Type B pancreatic cell (in vitro differentiated cells): Measurements from ENCODE around the gene NYAP1. TPM values are rescaled to one million over a fixed set of nuclear protein-coding genes. Genes with fewer than 3 reads are reported as not detected.

ENCODE experiments used
- DNase-seq: peaks from one replicate; pipeline ENCODE4 v3.0.0; 2021; ENCODE audit warnings: mixed read lengths; ENCODE audit not compliant: unreplicated experiment; ENCODE audit errors: extremely low spot score
- H3K27ac Mint-ChIP-seq: 2 replicates; pipeline ENCODE4 v1.8.0; 2021; ENCODE audit warnings: mild to moderate bottlenecking, mixed read lengths
- H3K27me3 Mint-ChIP-seq: 2 replicates; pipeline ENCODE4 v1.8.0; 2021; ENCODE audit warnings: mixed read lengths
- H3K36me3 Mint-ChIP-seq: 2 replicates; pipeline ENCODE4 v1.8.0; 2021; ENCODE audit warnings: mixed read lengths
- H3K4me1 Mint-ChIP-seq: one replicate; pipeline ENCODE4 v1.8.0; 2021; ENCODE audit warnings: mixed read lengths; ENCODE audit not compliant: unreplicated experiment
- H3K4me3 Mint-ChIP-seq: 2 replicates; pipeline ENCODE4 v1.8.0; 2021; ENCODE audit warnings: mild to moderate bottlenecking, mixed read lengths
- H3K9me3 Mint-ChIP-seq: 2 replicates; pipeline ENCODE4 v1.8.0; 2021; ENCODE audit warnings: mixed read lengths
- total RNA-seq: library from RNA; stranded (reverse); gene quantifications from 2 replicates; pipeline ENCODE4 v1.2.1, GENCODE V29; 2021; ENCODE audit warnings: low replicate concordance
- TF ChIP-seq, protein P1 (sequence below): fragments of 200-600 bp; sonication (generic); conservative IDR thresholded peaks from 2 replicates; pipeline ENCODE4 v1.5.0; 2021; ENCODE audit warnings: antibody characterized with exemption, mild to moderate bottlenecking

Gene NYAP1
- total RNA-seq, 1 donor from 2014 or later = 6.3 TPM

- TF ChIP-seq, protein P1, sequence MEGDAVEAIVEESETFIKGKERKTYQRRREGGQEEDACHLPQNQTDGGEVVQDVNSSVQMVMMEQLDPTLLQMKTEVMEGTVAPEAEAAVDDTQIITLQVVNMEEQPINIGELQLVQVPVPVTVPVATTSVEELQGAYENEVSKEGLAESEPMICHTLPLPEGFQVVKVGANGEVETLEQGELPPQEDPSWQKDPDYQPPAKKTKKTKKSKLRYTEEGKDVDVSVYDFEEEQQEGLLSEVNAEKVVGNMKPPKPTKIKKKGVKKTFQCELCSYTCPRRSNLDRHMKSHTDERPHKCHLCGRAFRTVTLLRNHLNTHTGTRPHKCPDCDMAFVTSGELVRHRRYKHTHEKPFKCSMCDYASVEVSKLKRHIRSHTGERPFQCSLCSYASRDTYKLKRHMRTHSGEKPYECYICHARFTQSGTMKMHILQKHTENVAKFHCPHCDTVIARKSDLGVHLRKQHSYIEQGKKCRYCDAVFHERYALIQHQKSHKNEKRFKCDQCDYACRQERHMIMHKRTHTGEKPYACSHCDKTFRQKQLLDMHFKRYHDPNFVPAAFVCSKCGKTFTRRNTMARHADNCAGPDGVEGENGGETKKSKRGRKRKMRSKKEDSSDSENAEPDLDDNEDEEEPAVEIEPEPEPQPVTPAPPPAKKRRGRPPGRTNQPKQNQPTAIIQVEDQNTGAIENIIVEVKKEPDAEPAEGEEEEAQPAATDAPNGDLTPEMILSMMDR = no peak
- DNase-seq = no peak
- Mint-ChIP-seq H3K27me3 (no peaks in the 10 kb centered on the region), H3K4me1 (peaks cover 13% of the 10 kb centered on the region), H3K36me3 (no peaks in the 10 kb centered on the region), H3K9me3 (no peaks in the 10 kb centered on the region), H3K4me3 (peak overlapping the region; percentile 39), H3K27ac (peak overlapping the region; percentile 56)
These were observed 10.8 kb upstream of the NYAP1 start for GRCh38 chr7:100472854-100473499.

DNA sequence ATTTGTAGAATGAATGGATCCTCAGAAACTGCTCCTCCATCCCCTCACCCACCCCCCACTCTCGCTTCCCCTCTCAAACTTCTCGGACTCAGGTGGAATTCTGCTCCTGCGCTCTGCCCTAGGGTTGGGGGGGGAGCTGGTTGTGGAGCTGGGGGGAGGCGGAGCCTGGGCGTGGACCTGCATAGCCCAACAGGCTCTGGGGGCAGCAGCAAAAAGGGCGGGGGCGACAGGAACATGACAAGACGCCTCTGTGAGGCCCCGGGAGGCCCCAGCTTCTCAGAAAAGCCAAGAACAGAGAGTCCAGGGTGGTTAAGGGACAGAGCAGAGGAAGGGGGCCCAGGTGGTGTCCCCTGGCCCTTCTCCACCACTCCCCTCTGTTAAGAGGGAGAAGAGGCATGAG lies 8.2 kb upstream of the NYAP1 start:
- H3K36me3 Mint-ChIP-seq = no peaks in the 10 kb centered on the region
- no peak for DNase-seq
- peak overlapping the region; percentile 75 for H3K27ac Mint-ChIP-seq
- H3K4me3 Mint-ChIP-seq = peak overlapping the region; percentile 89
- TF ChIP-seq, protein P1 = no peak
- H3K27me3 Mint-ChIP-seq = no peaks in the 10 kb centered on the region
- H3K4me1 Mint-ChIP-seq = peaks cover 17% of the 10 kb centered on the region
- no peaks in the 10 kb centered on the region for H3K9me3 Mint-ChIP-seq

DNA sequence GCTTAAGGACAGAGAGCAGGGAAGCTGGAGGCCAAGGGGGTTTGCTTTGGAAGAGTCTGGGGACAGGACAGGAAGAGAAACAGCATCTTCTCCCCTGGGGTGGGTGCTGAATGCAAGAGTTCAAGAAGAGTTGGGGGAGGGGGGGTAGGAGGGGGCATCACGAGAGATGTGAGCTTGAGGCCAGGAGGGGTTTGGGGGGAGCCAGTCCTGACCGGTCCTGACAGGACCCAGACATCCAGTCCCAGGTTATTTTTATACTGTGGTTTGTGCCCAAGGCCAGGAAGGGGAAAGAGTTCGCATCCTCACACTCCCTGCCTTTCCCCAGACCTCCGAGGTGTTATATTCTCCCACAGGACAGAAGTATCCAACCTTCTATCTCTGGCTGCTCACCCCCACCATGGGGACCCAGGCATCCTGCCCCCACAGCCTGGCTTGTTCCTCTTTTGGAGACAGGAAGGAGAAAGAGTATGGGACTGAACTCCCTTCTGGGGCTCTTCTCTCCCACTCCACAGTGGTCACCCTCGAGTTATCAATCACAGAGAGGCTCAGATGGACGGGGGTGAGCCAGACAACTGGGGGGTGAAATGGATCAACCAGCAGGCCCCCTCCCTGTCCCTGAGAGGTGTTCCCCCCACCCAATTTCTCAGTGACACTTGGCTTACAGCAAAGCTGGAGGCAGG lies 7.5 kb upstream of the NYAP1 start:
- H3K36me3 Mint-ChIP-seq = no peaks in the 10 kb centered on the region
- peak overlapping the region; percentile 75 for H3K27ac Mint-ChIP-seq
- H3K4me3 Mint-ChIP-seq = peak overlapping the region; percentile 89
- TF ChIP-seq, protein P1 = no peak
- no peaks in the 10 kb centered on the region for H3K27me3 Mint-ChIP-seq
- H3K4me1 Mint-ChIP-seq = peaks cover 17% of the 10 kb centered on the region
- no peaks in the 10 kb centered on the region for H3K9me3 Mint-ChIP-seq
- no peak for DNase-seq

DNA sequence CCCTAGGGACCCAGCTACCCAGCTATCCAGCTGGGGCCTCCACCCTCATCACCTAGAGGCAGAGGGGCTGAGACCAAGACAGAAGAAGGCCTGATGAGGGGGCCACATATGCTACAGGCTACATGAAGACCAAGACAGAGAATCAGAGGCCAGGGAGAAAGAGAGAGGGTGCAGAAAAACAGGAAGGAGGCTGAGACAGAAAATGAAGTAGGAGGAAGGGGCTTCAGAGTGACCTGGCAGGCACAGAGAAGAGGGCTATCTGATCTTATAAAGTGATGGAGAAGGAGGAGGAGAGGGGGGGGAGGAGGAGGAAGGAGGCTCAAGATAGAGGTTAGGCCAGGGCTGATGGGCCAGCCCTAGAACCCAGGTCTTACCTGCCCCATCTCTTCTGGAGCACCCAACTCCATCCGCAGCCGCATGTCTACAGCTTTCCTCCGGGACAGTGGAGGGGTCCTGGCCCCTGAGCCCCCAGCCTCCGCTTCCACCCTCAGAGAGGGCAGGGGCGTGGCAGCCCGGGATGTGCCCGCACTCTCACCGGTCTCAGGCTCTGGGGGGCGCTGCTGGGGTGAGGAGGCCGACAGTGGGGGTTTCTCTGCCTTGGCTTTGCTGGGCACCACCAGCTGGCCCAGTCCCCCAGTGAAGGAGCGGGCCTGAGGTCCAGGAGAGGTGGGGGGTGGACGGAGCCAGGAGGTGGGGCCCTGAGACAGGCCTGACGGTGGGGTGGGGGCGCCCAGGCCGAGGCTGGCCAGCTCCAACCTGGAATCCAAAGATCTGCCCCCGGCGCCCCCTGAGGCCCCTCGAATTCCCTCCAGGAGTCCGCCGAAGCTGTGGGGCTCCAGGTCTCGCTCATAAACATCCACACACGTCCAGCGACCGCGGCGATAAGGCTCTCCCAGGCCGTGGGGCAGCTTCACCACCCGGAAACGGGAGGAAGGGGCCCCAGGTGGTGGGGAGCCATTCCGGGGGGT lies 6.5 kb upstream of the NYAP1 start:
- H3K9me3 Mint-ChIP-seq = no peaks in the 10 kb centered on the region
- peak overlapping the region; percentile 70 for H3K27ac Mint-ChIP-seq
- peaks cover 20% of the 10 kb centered on the region for H3K4me1 Mint-ChIP-seq
- TF ChIP-seq, protein P1 = no peak
- no peaks in the 10 kb centered on the region for H3K36me3 Mint-ChIP-seq
- H3K4me3 Mint-ChIP-seq = peak overlapping the region; percentile 89
- no peaks in the 10 kb centered on the region for H3K27me3 Mint-ChIP-seq
- no peak for DNase-seq

GRCh38 chr7:100477871-100478267 lies 5.9 kb upstream of the NYAP1 start:
- TF ChIP-seq, protein P1 = no peak
- Mint-ChIP-seq H3K27ac (peak overlapping the region; percentile 51), H3K4me1 (peaks cover 20% of the 10 kb centered on the region), H3K9me3 (no peaks in the 10 kb centered on the region), H3K4me3 (peak overlapping the region; percentile 92), H3K36me3 (no peaks in the 10 kb centered on the region), H3K27me3 (no peaks in the 10 kb centered on the region)
- no peak for DNase-seq
